Omental fat pad (tissue), 4 donors: ENCODE data around the gene GRM7. TPM values are rescaled to one million over a fixed set of nuclear protein-coding genes. Genes with fewer than 3 reads are reported as not detected.

Experiments used
- ATAC-seq: fragments of 150-250 bp; one replicate; pipeline ENCODE4 v1.9.1; 2016; ENCODE audit warnings: mild to moderate bottlenecking, moderate library complexity; ENCODE audit not compliant: low FRiP score
- DNase-seq: peaks from one replicate; pipeline ENCODE4 v3.0.0-alpha.2; 2019; ENCODE audit warnings: low spot score
- total RNA-seq, 4 donors: library from RNA; depleted of rRNA; stranded (reverse); fragments of >200 nt; gene quantifications; one replicate each; pipeline ENCODE4 v1.1.0, GENCODE V29; 2016
- TF ChIP-seq, protein P1 (sequence below), 3 donors: fragments of 450-650 bp; IDR thresholded peaks; one replicate each; pipeline ENCODE4 v1.5.1; 2016 to 2017; ENCODE audit warnings: antibody characterized with exemption in 3 of 3, mild to moderate bottlenecking in 3 of 3, moderate library complexity in 2 of 3

The GRM7 gene
- total RNA-seq, 4 donors from 2014 or later = 0.12 to 0.82 (median 0.28) TPM; not detected in 1

DNA sequence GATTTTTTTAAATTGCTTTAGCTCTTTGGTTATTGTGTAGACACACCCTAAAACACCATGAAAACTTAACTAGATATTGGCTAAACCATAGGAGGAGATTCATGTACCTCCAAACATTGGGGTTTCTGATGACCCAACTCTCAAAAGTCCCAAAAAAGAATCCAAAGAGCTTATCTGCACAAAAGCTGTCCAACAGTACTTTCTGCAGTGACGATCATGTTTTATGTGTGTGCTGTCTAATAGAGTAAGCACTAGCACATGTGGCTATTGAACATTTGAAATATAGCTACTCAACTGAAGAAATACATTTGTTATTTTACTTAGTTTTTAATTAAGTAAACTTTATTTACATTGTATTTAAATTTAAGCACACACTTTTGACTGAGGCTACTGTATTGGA, 822.5 kb downstream of the GRM7 start:
- TF ChIP-seq, protein P1, sequence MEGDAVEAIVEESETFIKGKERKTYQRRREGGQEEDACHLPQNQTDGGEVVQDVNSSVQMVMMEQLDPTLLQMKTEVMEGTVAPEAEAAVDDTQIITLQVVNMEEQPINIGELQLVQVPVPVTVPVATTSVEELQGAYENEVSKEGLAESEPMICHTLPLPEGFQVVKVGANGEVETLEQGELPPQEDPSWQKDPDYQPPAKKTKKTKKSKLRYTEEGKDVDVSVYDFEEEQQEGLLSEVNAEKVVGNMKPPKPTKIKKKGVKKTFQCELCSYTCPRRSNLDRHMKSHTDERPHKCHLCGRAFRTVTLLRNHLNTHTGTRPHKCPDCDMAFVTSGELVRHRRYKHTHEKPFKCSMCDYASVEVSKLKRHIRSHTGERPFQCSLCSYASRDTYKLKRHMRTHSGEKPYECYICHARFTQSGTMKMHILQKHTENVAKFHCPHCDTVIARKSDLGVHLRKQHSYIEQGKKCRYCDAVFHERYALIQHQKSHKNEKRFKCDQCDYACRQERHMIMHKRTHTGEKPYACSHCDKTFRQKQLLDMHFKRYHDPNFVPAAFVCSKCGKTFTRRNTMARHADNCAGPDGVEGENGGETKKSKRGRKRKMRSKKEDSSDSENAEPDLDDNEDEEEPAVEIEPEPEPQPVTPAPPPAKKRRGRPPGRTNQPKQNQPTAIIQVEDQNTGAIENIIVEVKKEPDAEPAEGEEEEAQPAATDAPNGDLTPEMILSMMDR (IDR thresholded peaks at IDR 0.05) = no peak
- no peak for ATAC-seq
- DNase-seq = no peak

DNA sequence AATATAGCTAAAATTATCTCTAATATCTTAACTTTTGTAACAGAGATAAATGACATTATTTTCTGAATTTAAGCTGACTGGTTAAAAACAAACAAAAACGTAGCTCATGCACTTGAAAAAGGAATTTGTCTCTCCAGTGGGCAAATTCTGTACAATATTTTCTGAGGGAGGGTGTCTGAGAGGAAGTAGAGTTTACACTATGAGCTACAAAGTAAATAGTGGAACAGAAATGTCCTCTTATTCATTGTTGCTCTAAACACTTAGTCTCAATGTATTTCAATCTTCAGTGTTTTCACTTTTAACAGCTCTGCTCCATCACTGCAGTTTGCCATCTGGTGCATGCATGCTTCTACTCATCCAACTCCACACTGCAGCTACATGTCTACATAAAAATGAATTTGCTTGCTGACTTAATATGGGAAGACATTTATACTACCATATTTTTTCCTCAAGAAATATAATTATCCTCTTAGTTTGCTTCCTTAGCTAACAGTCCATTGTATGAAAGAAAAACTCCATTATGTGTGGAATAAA, 823.3 kb downstream of the GRM7 start:
- DNase-seq = no peak
- TF ChIP-seq, protein P1 (IDR thresholded peaks at IDR 0.05) = no peak
- no peak for ATAC-seq

DNA sequence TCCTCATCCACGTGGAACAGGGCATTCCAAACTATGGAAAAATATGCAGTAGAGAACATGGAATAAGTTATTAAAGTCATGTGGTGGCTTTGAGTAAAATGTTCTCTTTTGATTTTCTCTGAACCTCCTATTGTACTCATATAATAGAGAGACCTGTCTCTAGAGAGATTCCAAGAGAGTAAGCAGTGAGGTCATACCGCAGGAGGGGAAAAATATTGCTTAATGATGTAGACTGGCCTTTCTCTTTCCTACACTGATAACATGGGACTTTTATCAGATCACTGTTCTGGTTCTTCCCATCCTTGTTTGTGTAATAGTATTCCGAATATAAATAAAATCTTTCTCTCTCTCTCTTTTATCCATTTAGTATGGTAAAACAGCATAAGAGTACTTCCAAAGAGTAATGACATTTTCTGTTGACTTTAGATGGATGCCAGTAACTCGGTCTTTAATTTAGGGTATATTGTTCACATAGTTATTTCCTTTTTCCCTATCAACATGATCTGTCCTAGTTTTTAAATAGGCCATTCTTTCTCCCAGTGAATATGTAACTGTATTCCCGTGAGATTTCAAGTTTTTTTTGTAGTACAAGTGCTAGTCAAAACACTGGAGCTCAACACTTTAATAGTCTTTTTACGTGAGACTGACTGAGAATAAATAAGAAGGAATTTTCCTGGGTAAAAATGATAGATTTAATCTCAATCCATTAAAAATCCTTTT, 826.7 kb downstream of the GRM7 start:
- DNase-seq (no peak), ATAC-seq (no peak)
- TF ChIP-seq, protein P1 (IDR thresholded peaks at IDR 0.05) = no peak

DNA sequence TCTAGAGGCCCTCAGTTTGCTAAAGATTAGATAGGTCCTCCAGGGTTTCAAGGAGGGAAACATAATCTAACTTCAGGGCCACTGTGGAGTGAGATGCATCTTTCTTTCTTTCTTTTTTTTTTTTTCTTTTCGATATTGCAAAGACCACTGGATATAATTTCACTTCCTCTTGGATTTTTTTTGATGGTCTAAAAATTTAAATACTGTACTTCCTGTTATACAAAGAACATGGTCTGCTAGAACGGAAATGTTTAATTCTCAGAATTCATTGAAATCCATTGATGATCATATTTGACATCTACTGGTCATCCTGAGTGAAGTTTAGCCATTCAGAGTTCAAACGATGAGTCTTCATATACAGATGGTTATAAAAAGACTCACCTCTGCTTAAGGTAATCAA, 832.0 kb downstream of the GRM7 start:
- DNase-seq = no peak
- TF ChIP-seq, protein P1 (IDR thresholded peaks at IDR 0.05) = no peak
- no peak for ATAC-seq

- DNase-seq (no peak), ATAC-seq (no peak)
- TF ChIP-seq, protein P1 (IDR thresholded peaks at IDR 0.05) = no peak
Observed at GRCh38 chr3:7693976-7694375, 833.1 kb downstream of the GRM7 start.

- TF ChIP-seq, protein P1 (IDR thresholded peaks at IDR 0.05) = no peak
- DNase-seq (no peak), ATAC-seq (no peak)
Observed at GRCh38 chr3:7695049-7695448, 834.1 kb downstream of the GRM7 start.

DNA sequence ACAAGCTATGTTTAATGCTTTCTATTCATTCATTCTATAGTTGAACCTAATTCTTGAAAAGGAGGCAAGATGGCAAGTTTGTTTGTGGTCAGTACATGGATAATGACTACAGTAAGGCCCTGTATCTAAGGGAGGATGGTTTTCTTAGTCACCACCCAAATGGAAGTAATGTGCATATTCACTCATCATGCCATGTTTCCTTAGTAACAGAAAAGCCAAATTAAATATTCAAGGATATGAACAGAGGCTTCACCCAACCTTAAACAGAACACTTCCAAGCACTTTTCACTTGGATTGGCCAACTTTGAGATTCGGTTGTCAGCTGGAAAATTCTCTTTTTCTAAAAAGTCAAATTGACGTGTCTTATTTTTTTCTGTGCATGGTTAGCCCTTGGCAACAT, 835.4 kb downstream of the GRM7 start:
- ATAC-seq (no peak), DNase-seq (no peak)
- TF ChIP-seq, protein P1 (IDR thresholded peaks at IDR 0.05) = no peak
